ENCODE measurements around the gene INTS11.

The INTS11 gene

GRCh38 chr1:1281533-1282321 is 42.7 kb downstream of the INTS11 start:
- DNase-seq, result no peak

- DNase-seq, result no peak
Measured at GRCh38 chr1:1280782-1281481, 43.5 kb downstream of the INTS11 start.

GRCh38 chr1:1279028-1279427 is 45.4 kb downstream of the INTS11 start:
- DNase-seq, result no peak

DNA sequence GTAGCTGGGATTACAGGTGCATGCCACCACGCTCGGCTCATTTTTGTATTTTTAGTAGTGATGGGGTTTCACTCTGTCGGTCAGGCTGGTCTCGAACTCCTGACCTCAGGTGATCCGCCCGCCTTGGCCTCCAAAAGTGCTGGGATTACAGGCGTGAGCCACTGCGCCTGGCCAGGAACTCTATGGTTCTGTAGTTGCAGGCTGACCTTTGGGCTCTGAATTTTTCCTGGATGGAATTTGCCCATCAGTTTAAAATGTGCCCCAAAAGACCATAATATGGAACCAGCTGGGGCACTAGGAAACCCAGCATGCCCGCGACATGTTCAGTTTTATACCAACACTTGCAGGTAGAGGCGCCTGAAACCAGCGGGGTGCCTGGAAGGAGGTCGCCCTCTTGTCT is 45.8 kb downstream of the INTS11 start:
- no peak for DNase-seq

- no peak for DNase-seq
Measured at GRCh38 chr1:1275836-1276235, 48.6 kb downstream of the INTS11 start.

DNA sequence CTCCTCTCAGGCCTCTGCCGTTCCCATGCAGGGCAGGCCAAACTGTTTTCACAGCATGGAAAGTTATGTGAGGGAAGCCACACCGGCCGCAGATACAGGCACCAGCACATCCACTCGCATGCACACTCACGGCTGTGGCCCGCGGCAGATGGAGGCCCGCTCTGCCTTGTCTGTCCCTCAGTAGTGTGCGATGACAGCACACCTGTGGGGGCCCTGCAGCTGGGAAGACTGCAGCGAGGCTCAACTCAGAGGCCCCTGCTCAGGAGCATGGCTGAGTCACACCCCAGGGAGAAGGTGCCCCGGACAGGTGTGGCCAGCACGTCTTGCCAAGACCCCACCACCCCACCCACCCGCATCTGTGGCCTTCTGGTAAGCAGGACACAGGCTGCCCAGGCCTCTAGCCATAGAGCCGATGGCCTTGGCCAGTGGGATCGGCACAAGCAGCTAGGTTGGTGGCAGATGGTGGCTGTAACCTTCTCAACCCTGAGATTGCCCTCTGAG is 49.5 kb downstream of the INTS11 start:
- no peak for DNase-seq

DNA sequence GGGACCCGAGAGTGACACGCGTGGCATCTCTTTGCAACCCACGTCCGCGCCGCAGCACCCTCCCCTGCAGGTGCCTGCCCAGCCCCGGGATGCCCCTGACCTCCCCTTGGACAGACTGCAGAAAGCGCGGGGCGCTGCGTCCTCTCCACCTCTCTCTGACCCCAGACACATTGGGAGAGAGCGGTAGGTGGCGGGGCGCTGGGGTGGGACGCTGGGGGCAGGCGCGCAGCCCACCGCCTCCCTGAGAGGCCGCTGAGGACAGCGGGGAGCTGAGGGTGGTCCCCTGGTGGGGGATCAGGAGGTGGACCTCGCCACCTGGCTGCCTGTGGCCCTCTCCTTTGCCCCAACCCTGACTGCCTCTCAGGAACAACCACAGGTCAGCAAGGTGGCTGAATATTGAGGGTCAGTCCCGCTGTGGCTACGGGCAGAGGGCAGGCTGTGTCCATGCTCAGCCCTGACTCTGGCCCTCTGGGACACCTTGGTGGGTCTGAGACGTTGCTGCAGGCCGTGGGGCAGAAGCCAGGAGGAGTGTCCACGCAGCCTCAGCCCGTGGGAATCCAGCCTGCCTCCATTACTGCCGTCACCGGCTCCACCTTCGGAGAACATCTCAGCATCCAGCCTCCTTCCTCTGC is 50.0 kb downstream of the INTS11 start:
- no peak for DNase-seq

- peak; percentile 89 for DNase-seq
Measured at GRCh38 chr1:1273512-1274298, 50.8 kb downstream of the INTS11 start, which contains the start of gene UBE2J2. UBE2J2 (minus strand) TSS chr1:1273854; CDS start chr1:1267992, 5,862 bp downstream.

- DNase-seq, result no peak
Measured at GRCh38 chr1:1273209-1273511, 51.3 kb downstream of the INTS11 start.

DNA sequence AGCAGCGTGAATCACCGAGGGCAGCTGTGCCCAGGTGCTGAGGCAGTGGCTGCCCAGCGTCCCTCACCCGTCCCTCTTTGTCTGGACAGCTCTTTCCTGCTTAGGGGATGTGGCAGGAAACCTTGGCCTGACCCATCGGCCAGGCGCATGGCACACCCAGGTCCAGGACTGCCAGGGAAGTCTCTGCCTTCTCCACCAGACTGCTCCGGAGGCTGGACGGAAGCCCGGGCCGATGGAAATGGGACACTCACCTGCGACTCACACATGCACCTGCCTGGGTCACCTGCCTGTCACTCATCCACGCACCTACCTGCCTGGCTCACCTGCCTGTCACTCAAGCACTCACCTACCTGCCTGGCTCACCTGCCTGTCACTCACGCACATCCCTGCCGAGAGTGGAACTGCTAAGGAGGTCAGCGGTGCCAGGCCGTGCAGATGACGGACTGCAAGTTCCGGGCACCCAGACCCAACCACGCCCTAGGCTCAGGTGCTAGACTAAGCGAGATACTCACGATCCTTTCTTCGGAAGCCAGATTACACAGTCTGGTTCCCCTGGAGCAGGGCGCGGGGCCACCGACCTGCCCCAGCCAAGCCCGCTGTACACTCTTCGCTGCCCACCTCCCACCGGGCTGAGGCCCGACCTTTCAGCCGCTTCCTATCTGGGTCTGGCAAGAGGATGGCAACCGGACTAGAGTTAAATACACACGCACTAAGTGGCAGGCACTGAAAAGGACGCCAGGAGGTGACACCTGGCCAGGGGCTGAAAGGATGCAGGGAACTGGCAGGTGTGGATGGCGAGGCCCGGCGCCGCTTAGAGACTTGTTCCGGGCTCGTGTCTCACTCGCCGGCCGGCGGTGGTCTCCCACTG is 51.9 kb downstream of the INTS11 start:
- no peak for DNase-seq

DNA sequence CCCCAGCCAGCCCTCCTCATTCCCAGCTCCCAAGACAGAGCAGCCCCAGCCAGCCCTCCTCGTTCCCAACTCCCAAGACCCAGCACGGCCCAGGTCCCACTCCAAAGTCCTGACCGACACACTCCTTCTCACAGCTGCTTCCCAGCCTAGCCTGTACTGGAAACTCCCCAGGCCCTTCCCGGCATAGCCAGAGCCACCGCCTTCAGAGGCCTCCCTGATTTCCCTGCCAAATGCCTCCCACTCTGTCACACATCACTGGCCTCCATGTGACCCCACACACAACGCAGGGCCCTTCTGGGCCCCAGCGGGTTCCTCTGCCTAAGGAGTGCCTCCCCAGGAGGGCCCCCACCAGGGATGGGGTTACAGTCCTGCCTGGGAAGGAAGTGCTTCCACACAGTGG is 53.6 kb downstream of the INTS11 start:
- DNase-seq, result no peak

- DNase-seq, result no peak
Measured at GRCh38 chr1:1268284-1268682, 56.2 kb downstream of the INTS11 start.

DNA sequence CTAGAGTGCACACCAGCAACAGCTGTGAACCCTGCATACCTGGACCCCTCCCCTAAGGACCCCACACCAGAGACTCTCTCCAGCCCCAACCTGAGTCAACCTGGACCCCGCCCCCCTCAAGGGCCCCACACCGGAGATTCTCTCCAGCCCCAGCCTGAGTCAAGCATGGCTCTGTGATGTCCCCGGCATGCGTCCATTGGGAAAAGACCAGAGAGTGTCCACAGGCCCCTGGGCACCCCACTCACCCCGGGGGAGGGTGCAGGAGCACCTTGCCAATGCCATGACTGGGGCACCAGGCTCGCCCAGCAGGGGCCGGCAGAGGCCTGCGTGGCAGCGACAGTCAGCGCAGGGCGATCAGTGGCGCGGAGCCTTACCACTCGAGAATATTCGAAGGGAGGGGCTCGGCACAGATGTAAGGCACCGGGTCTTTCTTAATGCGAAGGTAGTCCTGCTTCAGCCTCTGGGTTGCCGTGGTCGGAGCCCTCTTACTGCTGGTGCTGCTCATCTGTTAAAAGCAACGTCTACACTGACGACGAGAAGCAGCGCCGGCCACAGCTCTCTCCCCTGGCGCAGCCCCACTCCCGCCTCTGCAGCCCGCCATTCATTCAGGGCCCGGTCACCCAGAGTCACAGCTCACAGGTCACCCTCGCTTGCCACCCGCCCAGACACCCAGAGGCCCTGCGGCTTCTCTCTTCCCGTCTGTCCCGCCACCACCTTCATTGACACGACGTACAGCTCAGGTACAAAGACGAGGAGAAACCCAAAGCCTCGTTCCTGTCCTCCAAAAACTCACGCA is 56.8 kb downstream of the INTS11 start:
- DNase-seq, result no peak

DNA sequence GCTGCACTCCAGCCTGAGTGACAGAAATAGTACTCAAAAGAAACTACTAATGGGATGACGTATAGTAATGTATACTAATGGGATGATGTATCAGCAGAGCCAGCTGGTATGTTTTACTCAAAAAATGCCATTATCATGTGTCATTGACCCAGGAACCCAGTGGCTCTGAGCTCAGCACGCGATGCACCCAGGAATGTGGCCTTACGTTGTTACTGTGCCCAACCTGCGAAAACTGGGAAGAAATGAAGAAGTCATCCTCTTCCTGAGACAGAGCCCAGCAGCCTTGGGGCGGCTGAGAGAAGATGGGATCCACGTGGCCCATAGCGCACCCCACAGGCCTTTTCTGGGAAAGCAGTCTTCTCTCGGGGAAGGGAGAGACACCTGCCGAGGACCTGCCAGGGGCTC is 59.6 kb downstream of the INTS11 start:
- DNase-seq, result no peak

DNA sequence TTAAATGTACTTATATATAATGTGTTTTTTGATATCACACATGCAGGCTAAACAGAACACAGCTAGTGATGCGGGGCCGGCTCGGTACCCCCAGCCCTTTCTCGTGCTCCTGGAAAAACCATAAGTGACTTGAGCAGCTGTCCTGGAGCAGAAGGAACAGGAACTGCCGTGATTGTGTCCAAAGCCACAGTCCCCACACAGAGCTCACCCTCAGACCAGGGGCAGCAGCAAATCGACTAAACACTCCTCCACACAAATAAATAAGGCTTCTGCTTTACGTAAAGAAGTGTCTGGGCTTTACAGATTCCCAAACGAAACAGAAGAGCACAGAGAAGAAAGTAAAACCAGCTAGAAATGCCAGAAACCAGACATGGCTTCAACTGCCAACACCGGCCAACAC is 60.4 kb downstream of the INTS11 start:
- no peak for DNase-seq

DNA sequence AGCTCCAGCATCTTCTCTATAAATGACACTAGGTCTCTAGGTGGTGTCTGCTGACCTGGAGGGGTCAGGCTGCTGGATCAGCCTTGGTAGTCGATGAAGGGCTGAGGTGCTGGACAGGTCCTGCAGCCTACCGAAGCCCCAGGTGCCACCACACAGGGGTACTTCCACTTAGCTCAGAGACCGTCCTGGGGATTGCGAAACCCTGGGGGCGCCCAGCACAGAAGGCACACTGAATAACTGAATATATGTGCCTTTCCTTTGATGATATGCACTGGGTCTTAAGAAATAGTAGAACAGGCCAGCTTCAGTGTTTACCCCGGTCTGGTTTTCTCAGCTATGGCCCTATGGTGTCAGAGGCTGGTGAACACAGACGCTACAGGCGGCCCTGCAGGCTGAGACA is 61.7 kb downstream of the INTS11 start:
- DNase-seq, result no peak

GRCh38 chr1:1262071-1262470 is 62.4 kb downstream of the INTS11 start:
- DNase-seq, result no peak

All from activated CD4-positive, CD25-positive, alpha-beta regulatory T cell treated with anti-CD3 and anti-CD28 coated beads, Interleukin-2, amount 50 U/mL, for 72 hours (primary cell).